H7 (cell line): ENCODE measurements around the gene NLRC3. TPM values are rescaled to one million over a fixed set of nuclear protein-coding genes. Genes with fewer than 3 reads are reported as not detected.

ENCODE experiments used
- DNase-seq: peaks from one replicate; pipeline ENCODE4 v3.0.0; 2012
- H3K27me3 ChIP-seq: 2 replicates; pipeline ENCODE4 v1.6.0; 2011; ENCODE audit warnings: mild to moderate bottlenecking, low read length; ENCODE audit not compliant: control insufficient read depth, insufficient read depth
- H3K36me3 ChIP-seq: replicated peaks from 2 replicates; pipeline ENCODE4 v1.5.1; 2011; ENCODE audit warnings: low read length; ENCODE audit not compliant: control insufficient read depth, insufficient read depth
- H3K4me3 ChIP-seq: 2 replicates; pipeline ENCODE4 v1.5.1; 2011; ENCODE audit warnings: low read depth, mild to moderate bottlenecking, control low read depth, low read length, moderate library complexity; ENCODE audit not compliant: insufficient read depth
- total RNA-seq: library from RNA; depleted of rRNA; stranded (reverse); fragments of >200 nt; shearing (Covaris generic); gene quantifications from 2 replicates; pipeline ENCODE4 v1.2.3, GENCODE V29; 2014

Gene NLRC3
- total RNA-seq, 1 experiment from 2014 or later = 0.03 TPM

DNA sequence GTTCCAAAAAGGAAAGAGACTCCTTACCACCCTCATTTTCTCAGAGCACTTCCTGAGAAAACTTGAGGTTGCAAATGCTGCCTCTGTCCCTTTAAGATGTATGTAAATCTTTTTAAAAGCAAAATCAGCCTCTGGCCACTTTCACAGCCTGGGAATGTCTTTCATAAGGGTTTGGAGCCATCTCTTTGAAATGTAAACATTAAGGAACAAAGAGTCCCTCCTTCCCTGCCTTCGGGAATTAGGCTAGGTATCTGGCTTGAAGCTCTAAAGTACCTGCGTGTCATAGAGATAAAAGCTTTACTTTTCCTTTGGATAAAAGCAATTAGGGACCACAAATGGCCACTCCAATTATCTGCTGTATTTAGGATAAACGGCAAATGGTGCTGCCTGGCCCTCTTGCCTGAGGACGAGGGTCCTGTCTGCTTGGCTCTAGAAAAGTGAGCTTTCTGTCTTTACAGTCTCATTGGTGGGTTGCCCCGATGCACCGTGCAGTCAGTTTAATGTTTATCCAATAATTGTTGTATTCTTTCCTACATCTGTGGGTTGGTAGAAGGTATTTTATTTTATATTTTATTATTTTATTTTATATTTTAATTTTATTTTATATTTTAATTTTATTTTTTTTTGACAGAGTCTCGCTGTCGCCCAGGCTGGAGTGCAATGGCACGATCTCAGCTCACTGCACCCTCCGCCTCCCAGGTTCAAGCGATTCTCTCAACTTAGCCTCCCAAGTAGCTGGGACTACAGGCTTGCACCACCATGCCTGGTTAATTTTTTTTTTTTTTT lies 23.9 kb downstream of the NLRC3 start:
- Histone ChIP-seq H3K4me3 (no peak overlapping the region), H3K36me3 (no peaks in the 10 kb centered on the region), H3K27me3 (peaks cover 13% of the 10 kb centered on the region; the same call in 1 of the 2 replicates)
- peak; percentile 80 for DNase-seq

DNA sequence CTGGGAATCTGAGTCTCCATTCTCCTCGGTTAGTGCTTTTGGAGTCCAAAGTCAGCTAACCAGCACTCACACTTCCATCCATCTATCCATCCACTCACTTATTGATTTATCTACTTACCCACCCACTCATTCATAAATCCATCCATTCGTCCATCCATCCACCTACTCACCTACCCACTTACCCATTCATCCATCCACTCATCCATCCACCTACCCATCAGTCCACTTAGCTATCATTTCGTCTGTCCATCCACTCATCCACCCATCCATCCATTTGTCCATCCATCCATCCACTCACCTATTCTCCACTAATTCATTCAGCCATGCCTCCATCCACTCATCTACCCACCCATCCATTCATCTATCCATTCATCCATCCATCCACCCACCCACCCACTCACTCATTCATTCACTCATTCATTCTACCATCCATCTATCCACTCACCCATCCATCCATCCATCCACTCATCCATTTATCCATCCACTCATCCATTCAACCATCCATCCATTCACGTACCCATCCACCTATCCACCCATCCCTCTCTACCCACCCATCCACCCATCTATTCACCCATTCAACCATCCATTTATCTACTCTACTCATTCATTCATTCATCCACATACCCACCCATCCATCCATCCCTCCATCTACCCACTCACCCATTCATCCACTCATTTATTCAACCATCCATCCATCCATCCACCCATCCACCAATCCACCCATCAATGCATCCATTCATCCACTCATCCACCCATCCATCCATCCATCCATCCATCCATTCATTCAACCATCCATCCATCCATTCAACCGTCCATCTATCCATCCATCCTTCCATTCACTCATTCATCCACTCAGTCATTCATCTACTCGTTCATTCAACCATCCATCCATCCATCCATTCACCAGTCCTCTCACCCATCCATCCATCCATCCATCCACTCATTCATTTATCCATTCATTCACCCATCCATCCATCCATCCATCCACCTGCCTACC lies 26.1 kb downstream of the NLRC3 start:
- H3K36me3 ChIP-seq = no peaks in the 10 kb centered on the region
- peaks cover 13% of the 10 kb centered on the region; the same call in 1 of the 2 replicates for H3K27me3 ChIP-seq
- DNase-seq = no peak
- H3K4me3 ChIP-seq = no peak overlapping the region

DNA sequence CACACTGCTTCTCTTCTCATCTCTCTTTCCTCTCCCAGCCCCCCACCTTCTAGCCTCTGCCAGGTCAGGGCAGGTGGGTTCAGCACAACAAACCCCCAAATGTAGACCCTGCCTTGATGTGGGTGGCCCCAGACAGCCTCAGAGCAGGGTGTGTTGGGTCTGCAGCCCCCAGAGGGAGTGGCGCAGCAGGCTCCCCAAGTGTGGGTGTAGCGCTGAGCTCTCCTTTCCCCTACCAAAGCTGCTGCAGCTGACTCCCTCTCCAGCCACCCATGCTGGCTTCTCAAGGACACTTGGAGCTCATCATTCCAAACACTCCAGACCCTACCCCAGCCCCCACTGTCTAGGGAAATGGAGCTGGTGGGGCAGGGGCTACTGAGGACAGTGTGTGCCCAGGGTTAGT lies 27.3 kb downstream of the NLRC3 start:
- H3K36me3 ChIP-seq = no peaks in the 10 kb centered on the region
- peaks cover 11% of the 10 kb centered on the region; the same call in 1 of the 2 replicates for H3K27me3 ChIP-seq

DNA sequence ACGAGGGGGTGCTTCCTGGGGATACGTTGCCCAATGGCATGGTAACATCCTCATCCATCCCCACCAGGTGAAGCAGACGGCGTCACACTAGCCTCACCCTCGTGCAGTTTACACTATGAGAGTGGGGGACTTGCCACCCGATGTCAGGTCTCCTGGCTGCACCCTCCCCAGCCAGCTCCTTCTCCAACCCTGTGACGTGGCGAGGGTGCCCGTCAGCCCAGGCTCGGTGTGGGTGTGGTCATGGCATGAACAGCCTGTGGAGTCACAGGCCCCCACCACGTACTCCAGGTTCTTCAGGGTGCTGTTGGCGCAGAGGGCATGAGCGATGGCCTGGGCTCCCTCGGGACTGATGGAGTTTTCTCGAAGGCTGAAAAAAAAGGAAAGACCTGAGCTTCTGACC lies 28.3 kb downstream of the NLRC3 start:
- Histone ChIP-seq H3K27me3 (peaks cover 5% of the 10 kb centered on the region; the same call in 1 of the 2 replicates), H3K4me3 (no peak overlapping the region), H3K36me3 (no peaks in the 10 kb centered on the region)
- no peak for DNase-seq

More for the DNA sequence above, 27.3 kb downstream of the NLRC3 start:
- no peak for DNase-seq
- H3K4me3 ChIP-seq = no peak overlapping the region

DNA sequence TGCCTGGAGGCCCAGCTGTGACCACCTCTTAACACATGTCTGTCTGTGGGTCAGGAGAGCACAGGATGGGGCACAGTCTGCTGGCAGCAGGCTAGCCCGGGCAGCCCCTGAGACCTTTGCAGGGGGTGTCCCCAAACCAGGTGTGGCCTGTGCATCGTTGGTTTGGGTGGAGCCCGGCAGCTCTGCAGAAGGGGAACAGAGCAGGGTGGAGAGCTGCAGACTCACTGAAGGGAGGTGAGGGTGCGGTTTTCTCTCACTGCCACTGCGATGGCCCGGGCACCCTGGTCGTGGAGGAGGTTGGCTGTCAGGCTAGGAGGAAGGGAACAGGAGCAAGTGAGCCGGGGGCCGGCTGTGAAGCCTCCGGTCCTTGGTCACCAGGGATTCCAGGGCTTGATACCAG lies 28.8 kb downstream of the NLRC3 start:
- Histone ChIP-seq H3K4me3 (no peak overlapping the region), H3K27me3 (peaks cover 5% of the 10 kb centered on the region; the same call in 1 of the 2 replicates), H3K36me3 (no peaks in the 10 kb centered on the region)
- DNase-seq = no peak

DNA sequence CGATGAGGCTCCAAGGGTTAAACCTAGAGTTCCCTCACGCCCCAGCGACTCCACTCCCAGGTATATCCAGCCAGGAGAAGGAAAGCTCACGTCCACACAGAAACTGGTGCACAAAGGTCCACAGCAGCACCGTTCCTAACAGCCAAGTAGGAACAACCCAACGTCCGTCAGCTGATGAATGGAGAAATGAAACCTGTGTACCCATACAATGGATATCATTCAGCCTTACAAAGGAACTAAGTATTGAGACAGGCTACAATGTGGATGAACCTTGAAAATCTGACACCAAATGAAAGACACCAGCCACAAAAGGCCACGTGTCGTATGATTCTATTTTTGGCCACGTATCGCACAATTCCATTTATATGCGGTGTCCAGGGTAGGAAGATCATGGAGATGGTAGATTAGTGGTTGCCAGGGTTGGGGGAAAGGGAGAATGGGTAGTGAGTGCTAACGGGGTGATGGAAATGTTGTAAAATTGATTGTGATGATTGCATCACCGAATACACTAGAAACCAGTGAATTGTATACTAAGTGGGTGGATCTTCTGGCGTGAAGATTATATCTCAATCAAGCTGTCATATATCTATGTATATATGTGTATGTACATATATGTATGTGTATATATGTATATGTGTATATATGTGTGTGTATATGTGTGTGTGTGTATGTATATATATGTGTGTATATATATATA lies 30.1 kb downstream of the NLRC3 start:
- H3K36me3 ChIP-seq = no peaks in the 10 kb centered on the region
- peaks cover 2% of the 10 kb centered on the region; the same call in 1 of the 2 replicates for H3K27me3 ChIP-seq
- no peak for DNase-seq
- H3K4me3 ChIP-seq = no peak overlapping the region

DNA sequence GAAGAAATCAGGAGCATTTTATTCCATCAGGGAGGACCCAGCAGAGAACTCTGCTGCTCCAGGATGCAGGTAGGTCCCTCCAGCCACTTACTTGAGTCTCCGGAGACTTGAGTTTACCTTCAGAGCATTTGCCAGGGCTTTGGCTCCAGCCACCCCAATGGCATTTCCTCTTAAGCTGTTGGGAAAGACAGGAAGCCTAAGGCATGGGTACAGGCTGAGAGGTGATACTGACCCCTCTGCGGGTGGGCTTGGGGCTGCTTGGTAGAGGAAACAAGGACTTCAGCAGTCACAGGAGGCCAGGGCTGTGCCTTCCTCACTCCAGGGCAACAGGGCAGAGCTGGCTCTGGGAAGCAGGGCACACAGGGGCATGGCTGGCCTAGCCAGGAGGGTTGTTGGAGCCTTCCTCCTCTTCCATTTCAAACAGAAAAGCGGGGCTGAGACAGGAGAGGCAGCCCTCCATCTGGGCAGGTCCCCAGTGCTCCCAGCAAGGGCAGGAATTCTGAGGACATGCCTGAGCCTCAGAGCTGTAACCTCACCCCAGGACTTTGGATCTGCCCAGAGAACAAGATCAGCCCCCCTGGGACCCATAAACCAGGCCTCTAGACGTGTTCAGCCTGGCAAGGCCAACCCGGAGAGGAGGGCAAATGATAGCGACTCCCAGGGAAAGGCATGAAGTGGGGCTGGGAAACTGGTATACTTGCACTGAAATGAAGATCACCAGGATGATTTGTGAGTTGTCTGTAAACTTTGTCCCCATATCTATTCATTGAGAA lies 34.4 kb downstream of the NLRC3 start:
- Histone ChIP-seq H3K27me3 (no peaks in the 10 kb centered on the region), H3K4me3 (no peak overlapping the region), H3K36me3 (no peaks in the 10 kb centered on the region)
- DNase-seq = no peak

DNA sequence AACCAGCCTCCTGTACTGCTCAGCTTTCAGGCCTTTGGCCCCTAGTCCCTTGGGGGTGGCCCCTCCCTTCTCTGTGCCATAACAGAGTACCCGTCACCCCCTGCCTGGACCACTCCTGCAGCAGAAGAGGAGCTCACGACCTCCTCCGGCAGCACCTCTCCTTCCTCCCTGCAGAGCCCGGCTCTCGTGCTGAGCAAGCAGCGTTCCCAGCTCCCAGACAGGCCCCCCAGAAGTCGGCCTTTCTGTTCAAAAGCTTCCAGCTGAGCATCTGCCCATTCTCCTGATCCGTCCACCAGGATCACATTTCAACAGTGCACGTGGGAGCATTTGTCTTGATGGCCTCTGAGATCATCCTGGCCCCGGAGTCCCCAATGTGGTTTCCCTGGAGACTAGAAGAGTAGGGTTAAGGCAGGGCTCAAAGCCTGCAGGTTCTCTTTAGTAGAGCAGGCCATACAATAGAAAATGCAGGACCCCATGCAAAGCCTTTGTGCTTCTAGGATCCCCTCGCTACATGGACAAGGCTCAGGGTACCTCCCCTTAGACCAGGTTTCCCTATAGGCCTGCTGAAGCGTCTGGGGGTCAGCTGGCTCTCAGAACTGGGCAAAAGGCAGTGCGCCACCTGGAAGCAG lies 35.6 kb downstream of the NLRC3 start:
- no peak overlapping the region for H3K4me3 ChIP-seq
- H3K27me3 ChIP-seq = no peaks in the 10 kb centered on the region
- H3K36me3 ChIP-seq = 0 out of 2 replicates have a peak, but pooled peaks cover 1% of the 10 kb centered on the region
- peak; percentile 67 for DNase-seq

DNA sequence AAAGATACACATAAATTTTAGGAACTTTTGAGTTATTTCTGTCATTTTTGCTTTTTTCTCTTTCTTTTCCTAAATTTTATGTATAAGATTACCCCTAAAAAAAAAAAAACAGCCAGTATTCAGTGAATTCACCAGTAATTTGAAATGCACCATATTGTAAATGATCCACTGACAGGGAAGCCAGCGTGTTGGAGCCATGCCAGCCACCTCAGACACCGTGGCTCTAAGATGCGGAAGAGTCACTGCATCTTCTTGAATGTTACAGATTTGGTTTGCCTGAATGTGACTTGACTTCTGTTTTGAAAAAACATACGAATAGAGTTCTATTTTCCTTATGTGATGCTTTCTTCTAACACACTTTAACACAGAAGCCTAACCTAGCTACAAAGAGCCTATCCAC lies 39.0 kb downstream of the NLRC3 start:
- no peak for DNase-seq
- Histone ChIP-seq H3K4me3 (no peak overlapping the region), H3K27me3 (no peaks in the 10 kb centered on the region), H3K36me3 (0 out of 2 replicates have a peak, but pooled peaks cover 1% of the 10 kb centered on the region)

DNA sequence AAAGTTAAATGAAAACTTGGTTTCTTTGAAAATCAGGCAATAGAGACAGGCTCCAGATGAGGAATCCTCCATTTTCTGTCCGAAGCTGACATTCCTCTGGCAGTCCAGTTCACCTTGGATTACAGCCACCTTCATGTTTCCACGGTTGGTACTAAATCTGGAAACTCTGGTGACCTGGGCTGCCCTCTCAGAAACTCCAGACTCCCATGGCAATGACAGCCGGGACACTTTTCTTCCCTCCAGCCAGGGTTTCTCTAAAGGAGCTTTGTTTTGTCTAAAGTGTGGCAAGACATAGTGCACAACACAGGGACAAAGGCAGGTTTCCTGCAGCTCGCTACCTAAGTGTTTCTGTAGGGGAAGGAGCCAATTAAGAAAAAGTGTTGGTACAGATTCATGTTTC lies 40.4 kb downstream of the NLRC3 start:
- no peak overlapping the region for H3K4me3 ChIP-seq
- peaks cover 1% of the 10 kb centered on the region; the same call in 1 of the 2 replicates for H3K36me3 ChIP-seq
- H3K27me3 ChIP-seq = no peaks in the 10 kb centered on the region
- no peak for DNase-seq

DNA sequence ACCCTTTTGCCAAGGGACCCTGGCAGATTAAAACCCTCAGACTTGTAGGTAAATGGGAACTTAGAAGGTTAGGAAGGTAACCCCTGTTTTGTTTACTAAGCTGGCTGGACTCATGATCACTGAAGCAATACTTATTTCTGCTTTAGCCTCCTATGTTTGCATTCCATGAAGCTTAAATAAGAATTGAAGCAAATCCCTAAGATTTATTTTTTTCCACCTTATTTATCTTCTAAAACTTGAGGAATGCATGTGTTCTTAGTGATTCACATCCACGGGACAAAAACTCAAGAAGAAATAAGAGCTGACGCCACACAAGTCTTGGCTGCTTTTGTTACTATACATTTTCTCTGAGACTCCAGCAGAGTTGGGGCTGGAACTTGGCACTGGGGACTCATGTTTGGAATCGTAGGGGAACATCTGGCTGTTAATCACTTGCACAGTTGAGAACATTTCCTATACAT lies 40.9 kb downstream of the NLRC3 start:
- Histone ChIP-seq H3K36me3 (peaks cover 1% of the 10 kb centered on the region; the same call in 1 of the 2 replicates), H3K4me3 (no peak overlapping the region), H3K27me3 (no peaks in the 10 kb centered on the region)
- no peak for DNase-seq

DNA sequence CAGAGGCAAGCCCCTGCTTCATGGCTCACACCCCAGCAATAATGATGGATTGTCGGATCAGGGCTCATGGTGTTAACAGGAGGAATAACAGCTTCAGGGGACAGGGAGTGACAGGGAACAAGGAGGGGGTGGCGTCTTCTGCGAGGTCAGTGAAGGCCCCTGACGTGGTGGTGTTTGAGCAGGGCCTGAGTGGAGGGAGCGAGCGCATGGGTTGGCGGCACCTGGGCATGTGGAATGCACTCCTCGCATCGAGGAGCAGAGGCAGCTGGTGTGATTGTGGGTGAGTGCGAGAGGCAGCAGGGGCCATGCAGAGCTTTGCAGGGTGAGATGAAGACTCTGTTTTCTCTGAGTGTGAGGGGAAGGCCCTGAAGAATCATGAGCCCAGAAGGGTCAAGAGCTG lies 43.1 kb downstream of the NLRC3 start:
- Histone ChIP-seq H3K27me3 (no peaks in the 10 kb centered on the region), H3K4me3 (no peak overlapping the region), H3K36me3 (peaks cover 1% of the 10 kb centered on the region; the same call in 1 of the 2 replicates)
- no peak for DNase-seq

DNA sequence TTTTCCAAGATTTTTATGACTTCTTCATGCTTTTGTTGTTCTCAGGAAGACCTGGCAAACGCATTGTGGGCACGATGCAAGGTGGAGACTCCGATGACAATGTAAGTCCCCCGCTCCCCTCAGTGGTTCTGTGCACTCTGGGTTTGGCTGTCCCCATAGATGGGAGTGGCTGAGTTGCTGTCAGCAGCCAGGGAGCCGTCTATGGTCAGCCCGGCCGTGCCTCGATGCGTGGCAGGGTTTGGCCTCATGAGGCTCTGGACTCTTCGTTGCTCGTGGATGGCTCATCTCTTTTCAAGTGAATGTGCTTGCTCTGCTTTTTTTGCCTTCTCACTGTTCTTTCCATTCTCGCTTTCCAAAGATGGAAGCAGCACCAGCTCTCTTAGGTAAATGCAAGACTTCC lies 44.5 kb downstream of the NLRC3 start:
- Histone ChIP-seq H3K27me3 (no peaks in the 10 kb centered on the region), H3K4me3 (no peak overlapping the region), H3K36me3 (peaks cover 4% of the 10 kb centered on the region)
- DNase-seq = no peak
